Cardiac muscle cell (in vitro differentiated cells and primary cell): ENCODE data around the gene ZDHHC11. TPM values are rescaled to one million over a fixed set of nuclear protein-coding genes. Genes with fewer than 3 reads are reported as not detected.

Experiments
- DNase-seq, 2 donors: peaks; one replicate each; pipeline versions ENCODE4 v3.0.0 to v3.0.0-alpha.2; 2010 to 2017; ENCODE audit warnings: low read depth in 1 of 2, low spot score in 1 of 2
- H3K27ac ChIP-seq: fragments of 200-600 bp; sonication (generic); 2 replicates; pipeline ENCODE4 v1.5.1; 2016
- H3K27me3 ChIP-seq: fragments of 200-600 bp; sonication (generic); 2 replicates; pipeline ENCODE4 v1.6.0; 2016; ENCODE audit warnings: control low read depth
- H3K36me3 ChIP-seq: fragments of 200-600 bp; sonication (generic); 2 replicates; pipeline ENCODE4 v1.5.1; 2016; ENCODE audit warnings: control low read depth
- H3K4me1 ChIP-seq: fragments of 200-600 bp; sonication (generic); 2 replicates; pipeline ENCODE4 v1.8.1; 2017; ENCODE audit warnings: low read depth, mild to moderate bottlenecking, mixed run types
- H3K4me3 ChIP-seq: fragments of 200-600 bp; sonication (generic); 2 replicates; pipeline ENCODE4 v1.5.1; 2016; ENCODE audit warnings: mild to moderate bottlenecking
- H3K9me3 ChIP-seq: fragments of 200-600 bp; sonication (generic); 2 replicates; pipeline ENCODE4 v1.5.1; 2017; ENCODE audit warnings: low read depth, mild to moderate bottlenecking, control low read depth
- CTCF ChIP-seq: IDR thresholded peaks from 2 replicates; pipeline ENCODE4 v1.5.1; 2012; ENCODE audit warnings: low read depth, mild to moderate bottlenecking, low read length
- polyA plus RNA-seq: library from polyadenylated mRNA; unstranded; fragments of >200 nt; fragmentation: Nextera tagmentation; extraction: Ambion mirVana; gene quantifications from 2 replicates; pipeline ENCODE4 v1.2.1, GENCODE V29; 2016
- total RNA-seq: library from RNA; depleted of rRNA; stranded (reverse); fragments of >200 nt; gene quantifications from 2 replicates; pipeline ENCODE4 v1.2.3, GENCODE V29; 2016

ZDHHC11 gene
- total and polyA plus RNA-seq, 2 experiments from 2014 or later: 12.4 TPM

GRCh38 chr5:876398-877365 is 25.9 kb upstream of the ZDHHC11 start:
- no peak for TF ChIP-seq CTCF
- H3K27ac ChIP-seq: no peak overlapping the region
- H3K27me3 ChIP-seq: no peaks in the 10 kb centered on the region
- H3K4me3 ChIP-seq: no peak overlapping the region
- no peaks in the 10 kb centered on the region for H3K4me1 ChIP-seq
- DNase-seq: no peak
- H3K9me3 ChIP-seq: no peaks in the 10 kb centered on the region
- H3K36me3 ChIP-seq: peaks cover 25% of the 10 kb centered on the region

- Histone ChIP-seq H3K27me3 (no peaks in the 10 kb centered on the region), H3K9me3 (no peaks in the 10 kb centered on the region), H3K4me1 (no peaks in the 10 kb centered on the region), H3K4me3 (no peak overlapping the region), H3K36me3 (peaks cover 31% of the 10 kb centered on the region), H3K27ac (no peak overlapping the region)
- DNase-seq: no peak
- no peak for TF ChIP-seq CTCF
Measured at GRCh38 chr5:875931-876330, 25.1 kb upstream of the ZDHHC11 start.

GRCh38 chr5:873328-873727 is 22.5 kb upstream of the ZDHHC11 start:
- H3K4me1 ChIP-seq: no peaks in the 10 kb centered on the region
- H3K36me3 ChIP-seq: peaks cover 54% of the 10 kb centered on the region
- H3K4me3 ChIP-seq: no peak overlapping the region
- DNase-seq: no peak
- H3K27me3 ChIP-seq: no peaks in the 10 kb centered on the region
- no peak overlapping the region for H3K27ac ChIP-seq
- TF ChIP-seq CTCF: no peak
- H3K9me3 ChIP-seq: no peaks in the 10 kb centered on the region

GRCh38 chr5:872301-872700 is 21.5 kb upstream of the ZDHHC11 start:
- Histone ChIP-seq H3K4me3 (no peak overlapping the region), H3K27ac (no peak overlapping the region), H3K9me3 (no peaks in the 10 kb centered on the region), H3K27me3 (no peaks in the 10 kb centered on the region), H3K36me3 (peaks cover 53% of the 10 kb centered on the region), H3K4me1 (no peaks in the 10 kb centered on the region)
- TF ChIP-seq CTCF: no peak
- no peak for DNase-seq

- Histone ChIP-seq H3K27ac (no peak overlapping the region), H3K4me3 (no peak overlapping the region), H3K9me3 (no peaks in the 10 kb centered on the region), H3K27me3 (no peaks in the 10 kb centered on the region), H3K4me1 (no peaks in the 10 kb centered on the region), H3K36me3 (peaks cover 50% of the 10 kb centered on the region)
- no peak for DNase-seq
- TF ChIP-seq CTCF: no peak
Measured at GRCh38 chr5:871596-872298, 21.0 kb upstream of the ZDHHC11 start.
